Activated naive CD8-positive, alpha-beta T cell treated with anti-CD3 and anti-CD28 coated beads, Interleukin-2, amount 50 U/mL, for 24 hours (primary cell): ENCODE measurements around the gene LRRC74A.

ENCODE experiments used
- ATAC-seq: fragments of 150-1000 bp; cut with Tn5 transposase; one replicate; pipeline ENCODE4 v1.10.0; 2021
- DNase-seq: peaks from one replicate; pipeline ENCODE4 v3.0.0; 2021
- H3K27ac Mint-ChIP-seq: one replicate; pipeline ENCODE4 v1.8.0; 2021; ENCODE audit warnings: mild to moderate bottlenecking, mixed read lengths
- H3K27me3 Mint-ChIP-seq: one replicate; pipeline ENCODE4 v1.8.0; 2021; ENCODE audit warnings: mixed read lengths
- H3K36me3 Mint-ChIP-seq: one replicate; pipeline ENCODE4 v1.8.0; 2021; ENCODE audit warnings: low read depth, mixed read lengths
- H3K4me1 Mint-ChIP-seq: one replicate; pipeline ENCODE4 v1.8.0; 2021; ENCODE audit warnings: mixed read lengths
- H3K4me3 Mint-ChIP-seq: one replicate; pipeline ENCODE4 v1.8.0; 2021; ENCODE audit warnings: mild to moderate bottlenecking, moderate library complexity, mixed read lengths
- H3K9me3 Mint-ChIP-seq: one replicate; pipeline ENCODE4 v1.8.0; 2021; ENCODE audit warnings: mixed read lengths

The LRRC74A gene

GRCh38 chr14:76827696-76828296 is 1.6 kb downstream of the LRRC74A start:
- peaks cover 2% of the 10 kb centered on the region for H3K27me3 Mint-ChIP-seq
- no peaks in the 10 kb centered on the region for H3K36me3 Mint-ChIP-seq
- H3K4me1 Mint-ChIP-seq = no peaks in the 10 kb centered on the region
- ATAC-seq (no peak), DNase-seq (no peak)
- H3K9me3 Mint-ChIP-seq = no peaks in the 10 kb centered on the region
- H3K27ac Mint-ChIP-seq = no peak overlapping the region
- no peak overlapping the region for H3K4me3 Mint-ChIP-seq

GRCh38 chr14:76828339-76829012 is 2.3 kb downstream of the LRRC74A start:
- ATAC-seq (no peak), DNase-seq (no peak)
- Mint-ChIP-seq H3K36me3 (no peaks in the 10 kb centered on the region), H3K9me3 (no peaks in the 10 kb centered on the region), H3K27ac (no peak overlapping the region), H3K4me3 (no peak overlapping the region), H3K27me3 (no peaks in the 10 kb centered on the region), H3K4me1 (no peaks in the 10 kb centered on the region)

GRCh38 chr14:76829013-76829365 is 2.8 kb downstream of the LRRC74A start:
- Mint-ChIP-seq H3K27me3 (no peaks in the 10 kb centered on the region), H3K36me3 (no peaks in the 10 kb centered on the region), H3K4me1 (no peaks in the 10 kb centered on the region), H3K4me3 (no peak overlapping the region), H3K9me3 (no peaks in the 10 kb centered on the region), H3K27ac (no peak overlapping the region)
- ATAC-seq = no peak
- DNase-seq = no peak

- Mint-ChIP-seq H3K4me3 (no peak overlapping the region), H3K4me1 (no peaks in the 10 kb centered on the region), H3K27me3 (peaks cover 1% of the 10 kb centered on the region), H3K27ac (no peak overlapping the region), H3K9me3 (no peaks in the 10 kb centered on the region), H3K36me3 (no peaks in the 10 kb centered on the region)
- DNase-seq (no peak), ATAC-seq (no peak)
These were observed 3.6 kb downstream of the LRRC74A start for GRCh38 chr14:76829650-76830421.

- no peaks in the 10 kb centered on the region for H3K36me3 Mint-ChIP-seq
- no peaks in the 10 kb centered on the region for H3K4me1 Mint-ChIP-seq
- DNase-seq (no peak), ATAC-seq (no peak)
- H3K4me3 Mint-ChIP-seq = no peak overlapping the region
- no peaks in the 10 kb centered on the region for H3K9me3 Mint-ChIP-seq
- peaks cover 1% of the 10 kb centered on the region for H3K27me3 Mint-ChIP-seq
- H3K27ac Mint-ChIP-seq = no peak overlapping the region
These were observed 4.3 kb downstream of the LRRC74A start for GRCh38 chr14:76830556-76830955.

GRCh38 chr14:76832503-76832988 is 6.3 kb downstream of the LRRC74A start:
- Mint-ChIP-seq H3K4me1 (no peaks in the 10 kb centered on the region), H3K27me3 (peaks cover 1% of the 10 kb centered on the region), H3K27ac (no peak overlapping the region), H3K9me3 (no peaks in the 10 kb centered on the region), H3K4me3 (no peak overlapping the region), H3K36me3 (no peaks in the 10 kb centered on the region)
- no peak for DNase-seq
- no peak for ATAC-seq

- Mint-ChIP-seq H3K27me3 (peaks cover 1% of the 10 kb centered on the region), H3K9me3 (no peaks in the 10 kb centered on the region), H3K36me3 (no peaks in the 10 kb centered on the region), H3K27ac (no peak overlapping the region), H3K4me1 (no peaks in the 10 kb centered on the region), H3K4me3 (no peak overlapping the region)
- DNase-seq = no peak
- no peak for ATAC-seq
These were observed 6.8 kb downstream of the LRRC74A start for GRCh38 chr14:76833011-76833410.

- DNase-seq (no peak), ATAC-seq (no peak)
- no peaks in the 10 kb centered on the region for H3K4me1 Mint-ChIP-seq
- H3K4me3 Mint-ChIP-seq = no peak overlapping the region
- peaks cover 1% of the 10 kb centered on the region for H3K27me3 Mint-ChIP-seq
- H3K9me3 Mint-ChIP-seq = no peaks in the 10 kb centered on the region
- no peak overlapping the region for H3K27ac Mint-ChIP-seq
- H3K36me3 Mint-ChIP-seq = no peaks in the 10 kb centered on the region
These were observed 8.0 kb downstream of the LRRC74A start for GRCh38 chr14:76834241-76834661.

- H3K27ac Mint-ChIP-seq = no peak overlapping the region
- no peaks in the 10 kb centered on the region for H3K36me3 Mint-ChIP-seq
- peaks cover 1% of the 10 kb centered on the region for H3K27me3 Mint-ChIP-seq
- no peaks in the 10 kb centered on the region for H3K9me3 Mint-ChIP-seq
- DNase-seq (no peak), ATAC-seq (no peak)
- H3K4me1 Mint-ChIP-seq = no peaks in the 10 kb centered on the region
- H3K4me3 Mint-ChIP-seq = no peak overlapping the region
These were observed 9.9 kb downstream of the LRRC74A start for GRCh38 chr14:76836029-76836630.

GRCh38 chr14:76837524-76837923 is 11.3 kb downstream of the LRRC74A start:
- no peak for ATAC-seq
- no peaks in the 10 kb centered on the region for H3K36me3 Mint-ChIP-seq
- H3K4me1 Mint-ChIP-seq = no peaks in the 10 kb centered on the region
- H3K27ac Mint-ChIP-seq = no peak overlapping the region
- peaks cover 1% of the 10 kb centered on the region for H3K27me3 Mint-ChIP-seq
- no peaks in the 10 kb centered on the region for H3K9me3 Mint-ChIP-seq
- no peak overlapping the region for H3K4me3 Mint-ChIP-seq
- DNase-seq = no peak

- no peak for ATAC-seq
- H3K4me3 Mint-ChIP-seq = no peak overlapping the region
- peaks cover 4% of the 10 kb centered on the region for H3K9me3 Mint-ChIP-seq
- peaks cover 4% of the 10 kb centered on the region for H3K27me3 Mint-ChIP-seq
- H3K36me3 Mint-ChIP-seq = no peaks in the 10 kb centered on the region
- H3K27ac Mint-ChIP-seq = no peak overlapping the region
- H3K4me1 Mint-ChIP-seq = peaks cover 8% of the 10 kb centered on the region
- no peak for DNase-seq
These were observed 16.2 kb downstream of the LRRC74A start for GRCh38 chr14:76842414-76842813.

GRCh38 chr14:76844223-76844622 is 18.0 kb downstream of the LRRC74A start:
- DNase-seq (peak; percentile 55), ATAC-seq (peak; percentile 100)
- H3K4me3 Mint-ChIP-seq = no peak overlapping the region
- peaks cover 4% of the 10 kb centered on the region for H3K27me3 Mint-ChIP-seq
- H3K9me3 Mint-ChIP-seq = peaks cover 4% of the 10 kb centered on the region
- peak overlapping the region; percentile 67 for H3K27ac Mint-ChIP-seq
- H3K36me3 Mint-ChIP-seq = no peaks in the 10 kb centered on the region
- H3K4me1 Mint-ChIP-seq = peaks cover 8% of the 10 kb centered on the region

- H3K27me3 Mint-ChIP-seq = peaks cover 4% of the 10 kb centered on the region
- H3K36me3 Mint-ChIP-seq = no peaks in the 10 kb centered on the region
- no peak for ATAC-seq
- H3K4me3 Mint-ChIP-seq = no peak overlapping the region
- H3K4me1 Mint-ChIP-seq = peaks cover 8% of the 10 kb centered on the region
- peaks cover 4% of the 10 kb centered on the region for H3K9me3 Mint-ChIP-seq
- no peak for DNase-seq
- H3K27ac Mint-ChIP-seq = no peak overlapping the region
These were observed 20.3 kb downstream of the LRRC74A start for GRCh38 chr14:76846331-76847047.

- Mint-ChIP-seq H3K9me3 (peaks cover 4% of the 10 kb centered on the region), H3K27ac (no peak overlapping the region), H3K36me3 (no peaks in the 10 kb centered on the region), H3K4me3 (no peak overlapping the region), H3K4me1 (peaks cover 8% of the 10 kb centered on the region), H3K27me3 (peaks cover 6% of the 10 kb centered on the region)
- no peak for DNase-seq
- ATAC-seq = no peak
These were observed 22.7 kb downstream of the LRRC74A start for GRCh38 chr14:76848879-76849278.
